ENCODE measurements around the gene DKC1. TPM values are rescaled to one million over a fixed set of nuclear protein-coding genes. Genes with fewer than 3 reads are reported as not detected.
A peak's percentile ranks its signal among the peaks of the same experiment; 100 is the strongest.

The DKC1 gene
- polyA plus RNA-seq (ENCODE audit: insufficient read length) = 32.9 TPM

DNA sequence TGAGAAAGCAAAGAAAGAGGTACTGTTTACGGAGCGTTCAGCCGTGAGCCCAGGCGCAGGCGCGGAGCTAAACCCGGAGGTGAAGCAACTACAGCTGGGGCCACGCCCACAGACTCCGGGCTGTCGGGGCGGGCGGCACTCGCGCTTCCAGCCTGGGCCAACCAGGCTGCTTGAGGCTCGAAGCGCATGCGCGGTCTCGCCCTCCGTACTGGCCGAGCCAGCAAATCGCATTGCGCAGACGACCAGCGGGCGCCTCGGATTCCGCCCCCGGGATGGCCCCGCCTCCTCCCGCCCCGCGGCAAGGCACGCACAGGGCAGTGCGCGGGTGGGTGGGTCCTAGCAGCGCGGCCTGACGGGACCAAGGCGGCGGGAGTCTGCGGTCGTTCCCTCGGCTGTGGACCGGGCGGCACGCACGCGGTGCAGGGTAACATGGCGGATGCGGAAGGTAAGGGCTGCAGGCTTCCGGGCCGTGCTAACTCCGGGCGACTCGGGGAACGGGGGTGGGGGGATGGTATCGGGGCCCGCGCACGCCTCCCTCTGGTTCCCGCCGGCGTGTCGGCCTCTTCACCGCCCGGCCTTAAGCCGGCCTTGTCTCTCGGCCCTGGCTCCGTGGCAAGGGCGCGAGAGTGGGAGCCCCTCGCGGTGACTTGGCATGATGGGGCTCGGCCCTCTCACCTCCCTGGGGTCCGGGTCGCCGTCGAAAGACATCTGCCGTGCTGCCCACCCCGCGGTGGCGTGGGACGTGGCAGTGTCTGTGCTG, at the start of gene DKC1:
TSS of gene DKC1 (plus strand) at position 328 of the 760 bp plus-strand sequence. CDS start at position 430, 102 bp downstream.
- DNase-seq = peak; percentile 94

DNA sequence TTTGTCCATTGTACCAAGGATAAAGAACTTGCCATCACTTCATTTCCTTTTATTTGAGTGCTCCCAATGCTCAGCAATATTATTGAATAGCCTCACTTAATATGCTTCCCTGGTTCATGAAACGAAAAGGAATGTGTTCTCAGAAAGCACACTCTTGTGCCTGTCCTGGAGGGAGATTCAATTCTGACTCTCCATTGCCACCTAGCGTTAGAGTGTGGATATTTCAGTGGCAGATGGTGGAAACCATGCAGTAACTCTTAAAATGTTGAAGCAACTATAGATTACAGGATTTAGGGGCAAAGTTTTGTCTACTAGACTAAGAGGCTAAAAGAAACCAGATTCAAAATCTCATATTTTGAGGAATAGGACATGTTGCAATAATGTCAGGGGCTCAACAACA, 47.7 kb upstream of the DKC1 start:
- no peak for DNase-seq

DNA sequence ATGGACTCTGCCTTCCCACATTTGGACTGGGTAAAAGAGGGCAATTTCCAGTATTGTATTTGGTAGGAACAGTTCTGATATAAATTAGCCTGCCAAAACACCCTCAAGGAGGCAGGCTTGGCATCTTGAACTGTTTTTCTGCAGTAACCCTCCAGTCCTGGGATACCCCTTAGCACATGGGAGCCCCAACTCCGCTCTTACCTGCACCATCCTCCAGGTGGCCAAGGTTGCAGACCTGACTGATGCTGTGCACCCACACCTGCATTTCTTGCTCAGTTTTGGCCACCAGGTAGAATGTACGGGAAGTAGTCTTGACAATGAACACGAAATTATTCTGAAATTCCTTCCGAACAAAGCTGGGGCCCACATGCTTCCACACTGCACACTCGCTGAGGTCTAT, 46.8 kb upstream of the DKC1 start:
- DNase-seq = no peak

DNA sequence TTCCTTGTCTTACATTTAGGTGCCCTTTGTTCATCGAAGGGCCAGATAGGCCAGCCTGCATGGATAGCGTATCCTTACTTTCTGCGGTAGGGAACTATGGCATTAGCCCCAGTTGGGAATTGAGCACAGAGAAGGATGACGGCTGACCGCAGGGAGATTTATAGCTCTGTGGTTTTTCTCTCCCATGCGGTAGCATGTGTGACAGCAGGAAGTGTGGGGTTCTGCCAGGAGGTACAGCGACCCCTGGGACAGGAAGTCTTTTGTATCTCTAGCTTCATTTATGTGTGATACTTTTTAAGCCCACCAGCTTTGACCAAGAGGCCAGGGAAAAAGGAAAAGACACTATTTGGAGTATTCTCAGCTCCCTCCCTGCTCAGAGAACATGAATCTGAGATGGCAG, 44.8 kb upstream of the DKC1 start:
- DNase-seq = no peak

DNA sequence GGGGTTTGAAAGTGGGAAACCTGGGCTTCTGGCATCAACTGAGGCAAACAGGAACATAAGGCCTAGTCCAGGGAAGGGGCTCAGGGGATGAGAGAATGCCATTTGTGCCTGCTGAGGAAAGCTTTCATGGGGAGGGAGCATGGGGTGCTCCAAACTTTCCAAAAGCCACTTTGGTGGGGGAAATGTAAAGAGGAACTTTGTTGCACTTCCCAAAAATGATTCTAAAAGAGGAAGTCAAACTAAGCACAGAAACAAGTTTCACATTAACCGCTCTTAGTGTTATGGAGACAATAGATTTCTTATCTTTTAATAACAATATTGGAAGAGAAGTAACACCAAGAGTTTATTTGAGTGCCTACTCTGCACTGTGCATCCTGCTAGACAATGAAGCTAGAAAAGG, 44.0 kb upstream of the DKC1 start:
- no peak for DNase-seq

DNA sequence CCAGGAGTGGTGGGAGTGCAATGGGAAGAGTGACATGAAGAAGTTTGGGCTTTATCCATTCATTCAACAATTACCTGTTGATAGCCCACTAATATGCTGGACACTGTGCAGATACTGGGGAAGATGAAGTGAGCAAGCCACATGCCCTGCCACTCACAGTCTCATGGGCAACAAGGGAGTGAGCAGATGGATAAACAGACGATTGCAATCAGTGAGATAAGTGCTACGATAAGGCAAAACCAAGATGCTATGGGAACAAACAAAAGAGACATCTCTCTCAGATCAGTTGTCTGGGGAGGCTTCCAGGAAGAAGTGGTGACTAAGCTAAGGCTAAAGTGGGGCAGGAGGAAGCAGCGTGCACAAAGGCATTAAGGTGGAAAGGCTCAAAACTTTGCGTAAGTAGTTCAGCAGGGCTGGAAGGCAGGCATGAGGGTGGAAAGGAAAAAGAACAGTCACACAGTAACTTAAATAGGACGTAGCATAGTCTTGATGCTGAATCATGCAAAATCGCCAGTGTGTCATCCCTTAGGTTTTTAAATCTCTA, 43.5 kb upstream of the DKC1 start:
- DNase-seq = no peak

DNA sequence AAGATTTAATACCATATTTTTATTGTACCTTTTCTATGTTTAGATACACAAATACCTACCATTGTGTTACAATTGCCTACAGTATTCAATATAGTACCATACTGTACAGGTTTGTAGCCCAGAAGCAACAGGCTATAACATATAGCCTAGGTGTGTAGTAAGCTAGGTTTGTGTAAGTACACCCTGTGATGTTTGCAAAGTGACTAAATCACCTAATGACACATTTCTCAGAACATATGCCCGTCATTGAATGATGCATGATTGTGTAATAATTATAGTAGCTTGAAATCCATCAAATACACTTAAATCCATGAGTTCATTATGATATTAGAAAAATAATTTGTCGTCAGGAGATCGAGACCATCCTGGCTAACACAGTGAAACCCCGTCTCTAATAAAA, 42.6 kb upstream of the DKC1 start:
- no peak for DNase-seq

DNA sequence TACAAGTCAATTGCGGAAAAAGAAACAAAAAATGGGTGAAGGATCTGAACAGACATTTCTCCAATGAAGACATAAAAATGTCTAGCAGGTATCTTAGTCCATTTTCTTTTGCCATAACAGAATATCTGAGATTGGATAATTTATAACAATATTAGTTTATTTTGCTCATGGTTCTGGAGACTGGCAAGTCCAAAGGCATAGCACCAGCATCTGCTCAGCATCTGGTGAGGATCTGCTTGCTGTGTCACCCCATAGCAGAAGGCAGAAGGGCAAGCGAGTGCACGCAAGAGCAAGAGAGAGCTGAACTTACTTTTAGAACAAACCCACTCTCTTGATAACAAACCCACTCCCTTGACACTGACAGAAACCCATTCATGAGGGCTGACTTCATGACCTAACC, 41.5 kb upstream of the DKC1 start:
- no peak for DNase-seq

DNA sequence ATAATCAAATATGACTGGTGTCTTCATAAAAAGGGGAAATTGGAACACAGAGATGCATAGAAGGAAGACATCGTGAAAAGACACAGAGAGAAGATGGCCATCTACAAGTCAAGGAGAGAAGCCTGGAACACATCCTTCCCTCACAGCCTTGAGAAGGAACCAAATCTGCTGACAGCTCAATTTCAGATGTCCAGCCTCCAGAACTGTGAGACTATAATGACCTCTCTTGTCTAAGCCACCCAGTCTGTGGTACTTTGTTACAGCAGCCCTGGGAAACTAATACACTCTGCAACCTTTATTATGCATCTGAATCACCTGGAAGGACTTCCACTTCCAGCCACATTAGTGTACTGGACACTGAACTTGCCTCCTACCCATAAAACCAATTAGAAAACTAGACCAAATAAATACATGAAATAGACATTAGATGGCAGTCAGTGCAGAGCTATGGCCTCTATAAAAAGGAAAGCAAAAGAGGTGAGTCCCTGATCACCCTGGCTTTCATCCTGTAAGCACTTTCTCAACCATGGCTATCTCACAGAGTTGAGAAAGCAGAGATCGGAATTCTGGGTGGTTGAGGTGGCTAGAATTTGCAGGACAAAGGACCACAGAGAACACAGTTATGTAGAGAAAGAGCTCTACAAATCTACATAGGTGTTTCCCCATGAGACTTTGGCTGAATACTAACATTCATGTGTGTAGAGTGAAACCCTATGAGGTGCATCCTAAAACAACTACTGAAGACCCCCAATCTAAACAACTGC, 37.5 kb upstream of the DKC1 start:
- no peak for DNase-seq

DNA sequence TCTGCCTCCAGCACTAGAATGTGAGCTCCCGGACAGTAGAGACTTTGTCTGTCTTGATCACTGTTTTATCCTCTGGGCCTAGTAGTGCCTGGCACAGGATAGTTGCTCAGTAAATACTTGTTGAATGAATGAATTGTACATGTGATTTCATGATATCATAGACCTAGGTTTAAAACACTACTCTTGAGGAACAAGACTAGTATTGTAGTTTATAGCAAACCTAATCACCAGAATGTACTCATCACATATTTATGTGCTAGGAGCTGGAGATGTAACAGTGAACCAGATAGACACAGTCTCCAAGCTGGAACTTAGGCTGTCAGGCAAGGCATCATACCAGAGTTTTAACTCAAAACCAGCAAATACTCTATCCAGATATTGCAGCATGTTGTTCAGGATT, 35.2 kb upstream of the DKC1 start:
- no peak for DNase-seq

DNA sequence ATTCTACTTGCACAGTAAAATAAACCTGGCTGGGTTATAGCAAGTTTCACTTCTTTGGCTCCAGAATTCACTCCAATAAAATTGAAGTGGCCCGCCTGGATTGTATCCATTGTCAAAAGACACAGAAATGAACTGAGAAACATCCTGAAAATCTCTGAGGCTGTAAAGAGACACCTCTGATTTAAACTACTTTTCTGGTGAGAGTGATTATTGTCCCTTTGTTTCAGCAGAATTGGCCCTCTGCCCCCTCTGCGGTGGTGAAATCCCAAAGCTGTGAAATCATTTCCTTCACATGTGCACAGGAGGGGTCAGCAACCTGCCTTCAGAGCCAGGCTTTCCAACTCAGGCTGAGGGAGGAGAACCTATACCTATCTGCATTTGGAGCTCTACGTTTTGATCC, 34.8 kb upstream of the DKC1 start:
- DNase-seq = peak; percentile 69

DNA sequence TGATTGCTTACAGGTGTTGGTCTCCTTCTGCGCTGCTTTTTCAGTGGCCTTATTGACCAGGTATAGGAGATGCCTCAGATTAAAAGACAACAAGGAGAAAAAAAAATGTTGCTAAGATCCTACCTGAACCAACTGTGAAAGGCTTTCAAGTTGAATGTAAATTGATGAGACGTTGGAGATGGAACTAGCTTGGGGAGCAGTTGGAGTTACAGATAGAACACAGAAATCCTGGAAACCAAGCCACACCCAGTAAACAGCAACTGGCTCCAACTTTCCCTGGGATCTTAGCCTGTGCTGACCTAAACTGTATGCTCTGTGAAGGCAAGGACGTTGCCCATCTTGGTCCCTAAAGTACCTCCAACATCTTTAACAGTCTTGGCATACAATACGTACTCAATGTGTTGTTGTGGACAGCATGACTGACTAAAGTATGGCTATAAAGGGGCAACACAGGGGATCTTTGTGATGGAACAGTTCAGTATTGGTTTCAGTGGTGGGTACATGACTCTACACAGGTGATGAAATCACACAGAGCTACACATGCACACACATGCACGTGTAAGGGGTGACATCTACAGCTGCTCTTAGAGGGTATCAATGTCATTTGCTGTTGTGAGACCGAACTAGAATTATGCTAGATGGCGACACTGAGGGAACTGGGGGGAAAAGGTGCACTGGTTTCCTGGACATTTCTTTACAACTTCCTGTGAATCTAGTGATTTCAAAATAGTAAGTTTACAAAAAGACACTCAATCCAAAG, 34.1 kb upstream of the DKC1 start:
- DNase-seq = no peak

DNA sequence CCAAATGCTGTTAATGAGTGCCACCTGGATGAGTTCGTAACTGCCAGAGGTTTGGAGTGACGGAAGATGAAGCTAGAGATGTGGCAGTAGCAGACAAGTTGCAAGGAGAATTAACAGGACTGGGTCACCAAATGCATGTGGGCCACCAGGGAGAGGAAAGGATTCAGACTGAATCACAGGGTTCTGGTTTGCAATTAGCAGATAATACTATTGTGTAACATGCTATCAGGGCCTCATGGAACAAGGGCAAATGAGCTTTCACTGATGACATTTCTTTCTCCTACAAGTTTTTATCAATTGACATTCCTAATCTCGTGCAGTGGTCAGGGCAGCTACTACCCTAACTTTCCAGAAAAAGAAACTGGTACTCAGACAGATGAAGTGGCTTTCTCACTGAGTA, 33.2 kb upstream of the DKC1 start:
- no peak for DNase-seq

DNA sequence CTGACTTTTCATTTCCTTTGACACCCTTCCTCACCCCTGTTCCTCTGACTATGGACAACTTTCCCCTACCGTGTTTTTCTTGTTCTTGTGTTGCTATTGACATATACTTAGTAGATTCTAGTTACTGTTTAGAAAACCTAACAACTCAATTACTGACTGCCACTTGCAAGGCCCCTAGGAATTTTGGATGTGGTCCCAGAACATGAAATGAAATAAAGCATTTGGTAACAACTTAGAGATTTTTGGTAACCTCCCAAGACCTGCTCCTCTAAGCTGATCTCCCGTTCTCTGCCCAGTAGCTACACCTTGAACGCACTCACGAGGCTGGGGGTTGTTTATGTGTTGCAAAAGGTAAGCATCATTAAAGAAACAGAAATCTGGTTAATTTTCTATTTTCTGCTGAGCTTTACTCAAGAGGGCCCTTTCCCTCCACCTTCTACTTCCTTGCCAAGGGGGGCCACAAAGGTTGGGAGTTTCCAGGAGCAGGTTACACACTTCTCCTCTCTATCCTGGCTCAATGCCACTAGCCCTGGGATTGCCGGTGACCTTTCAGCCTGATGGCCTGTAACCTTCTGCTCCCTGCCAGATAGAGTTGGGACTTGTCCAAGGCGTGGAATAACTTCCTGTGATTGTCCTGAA, 32.3 kb upstream of the DKC1 start:
- no peak for DNase-seq

DNA sequence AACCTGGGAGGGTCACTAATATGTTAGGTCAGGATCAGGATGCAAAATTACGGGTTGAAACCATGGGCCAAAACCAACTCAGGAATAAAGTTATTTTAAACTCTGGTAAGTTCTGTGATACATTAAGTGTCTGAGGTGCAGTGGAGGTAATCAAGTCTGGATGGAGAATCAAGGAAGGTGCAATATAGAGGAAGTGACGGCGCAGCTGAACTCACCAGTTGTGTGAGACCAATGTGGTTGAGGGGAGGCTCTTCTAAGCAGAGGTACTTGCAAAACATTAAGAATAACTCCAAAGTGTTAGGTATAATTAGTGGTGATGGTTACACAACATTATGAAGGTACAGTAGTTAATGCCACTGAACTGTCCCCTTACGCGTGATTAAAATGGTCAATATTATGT, 31.5 kb upstream of the DKC1 start:
- no peak for DNase-seq

DNA sequence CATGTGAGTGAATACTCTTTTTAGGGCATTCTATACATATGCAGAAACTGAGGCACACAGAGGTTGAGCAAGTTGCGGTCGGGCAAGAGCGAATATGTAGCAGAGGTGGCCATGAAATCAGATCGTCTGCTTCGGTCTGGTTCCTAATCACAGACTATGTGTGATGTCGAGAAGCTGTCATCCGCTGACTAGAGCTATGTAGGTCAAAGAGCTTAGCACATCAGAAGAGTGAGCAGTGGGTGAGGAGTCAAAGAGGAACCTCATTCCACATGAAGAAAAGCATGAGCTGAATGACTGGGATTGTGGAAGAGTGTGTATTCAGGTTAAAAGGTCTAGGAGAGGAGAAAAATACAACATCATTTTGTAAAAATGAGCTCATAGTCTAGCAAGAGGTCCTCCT, 30.8 kb upstream of the DKC1 start:
- DNase-seq = no peak

DNA sequence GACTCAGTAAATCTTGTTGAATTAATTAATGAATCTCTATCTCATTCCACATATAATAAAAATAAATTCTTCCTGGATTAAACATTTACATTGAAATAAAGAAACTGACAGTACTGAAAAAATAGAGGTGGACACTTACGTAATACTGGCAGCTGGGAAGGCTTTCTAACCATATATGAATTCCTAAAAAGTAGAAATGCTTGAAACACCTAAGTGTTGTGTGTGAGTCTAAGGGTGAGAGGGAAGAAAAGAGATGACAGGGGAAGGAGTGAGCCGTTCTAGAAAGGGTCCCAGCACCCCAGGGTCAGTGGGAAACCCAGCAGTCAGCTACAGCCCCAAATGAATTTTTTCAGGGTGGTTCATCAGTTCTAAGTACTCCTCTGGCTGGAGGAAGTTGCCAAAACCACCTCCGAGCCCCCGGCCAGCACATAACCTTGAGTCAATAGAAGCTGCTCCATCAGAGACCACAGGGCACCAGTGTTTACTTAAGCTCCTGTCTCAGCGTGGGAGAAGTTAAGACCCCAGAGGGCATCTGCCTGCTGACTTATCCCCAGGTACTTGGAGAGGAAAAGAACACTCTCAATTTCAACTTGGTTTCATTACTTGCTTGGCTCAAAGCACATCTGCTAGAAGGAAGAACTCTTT, 30.1 kb upstream of the DKC1 start:
- DNase-seq = no peak

DNA sequence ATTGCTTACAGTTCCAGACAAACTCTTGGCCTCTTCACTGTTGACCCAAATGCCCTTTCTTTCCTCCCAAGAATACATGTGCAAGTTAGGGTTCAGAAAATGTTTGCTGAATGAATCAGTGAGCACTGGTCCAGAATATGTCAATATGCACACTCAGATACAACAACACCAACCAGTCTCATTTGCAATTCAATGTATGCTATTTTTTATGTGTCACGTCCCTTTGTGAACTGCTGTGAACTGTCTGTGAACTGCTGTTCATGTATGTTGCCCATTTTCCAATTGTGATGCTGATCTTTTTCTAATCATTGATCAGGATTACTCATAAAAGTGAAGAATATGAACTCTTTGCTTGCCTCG, 29.6 kb upstream of the DKC1 start:
- DNase-seq = no peak

DNA sequence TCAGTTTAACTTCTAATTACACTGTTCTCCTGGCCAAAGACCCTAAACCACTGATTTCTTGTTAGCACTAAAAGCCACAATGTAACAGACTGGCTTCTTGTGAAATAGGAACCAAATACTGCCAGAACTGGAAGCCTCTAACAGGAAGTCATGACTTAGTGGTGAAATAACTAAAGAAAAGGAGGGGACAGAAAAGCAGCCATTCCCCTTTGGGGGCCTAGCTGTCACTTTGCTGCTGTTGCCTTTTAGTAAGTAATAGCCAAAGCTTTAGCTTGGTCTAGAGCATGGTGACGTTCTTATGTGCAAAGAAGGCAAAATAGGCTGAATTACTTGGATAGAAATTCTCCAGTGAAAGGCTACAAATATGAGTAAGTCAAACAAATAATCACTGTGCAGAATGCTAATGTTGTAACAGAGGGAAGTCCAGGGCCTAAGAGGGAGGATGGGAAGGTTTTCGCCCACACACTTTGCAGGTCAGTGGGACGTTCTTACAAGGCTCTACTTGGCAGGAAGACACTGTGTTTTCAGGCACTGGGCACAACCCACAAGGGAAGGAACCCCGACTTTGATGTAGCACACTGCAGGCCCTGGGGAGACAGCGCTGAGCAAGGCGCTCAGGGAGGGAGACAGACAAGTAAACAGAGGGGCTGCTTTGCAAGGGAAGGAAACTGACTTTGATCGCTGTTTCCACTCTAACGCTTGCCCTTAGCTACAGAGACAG, 28.4 kb upstream of the DKC1 start:
- DNase-seq = no peak

DNA sequence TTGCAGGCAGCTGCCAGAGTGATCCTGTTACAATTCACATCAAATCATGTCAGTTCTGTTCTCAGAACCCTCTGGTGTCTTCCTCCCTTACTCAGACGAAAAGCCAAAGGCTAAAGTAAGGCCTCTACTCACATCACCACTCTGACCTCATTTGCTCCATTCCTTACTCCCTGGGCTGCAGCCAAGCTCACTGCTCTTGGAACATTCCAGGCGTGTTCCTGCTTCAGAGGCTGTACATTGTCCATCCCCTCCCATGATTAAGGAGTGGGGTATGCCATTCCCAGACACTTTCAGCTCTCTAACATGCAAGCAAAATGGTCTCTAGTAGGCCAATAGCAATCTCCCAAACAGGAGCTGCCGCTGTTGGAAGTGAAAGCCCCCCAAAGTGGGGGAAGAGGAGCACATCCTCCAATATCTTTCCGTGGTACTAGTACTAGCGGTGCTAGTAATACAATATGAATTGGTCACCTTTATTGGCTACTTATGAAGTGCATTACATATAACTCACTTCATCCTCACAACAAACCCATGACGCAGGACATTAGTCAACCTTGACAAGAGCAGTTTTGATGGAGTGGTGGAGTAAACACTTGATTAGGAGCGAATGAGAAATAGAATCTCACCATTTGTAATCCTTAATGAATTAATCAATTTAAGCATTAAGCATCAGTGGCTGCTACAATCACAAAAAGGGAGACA, 26.8 kb upstream of the DKC1 start:
- DNase-seq = no peak

DNA sequence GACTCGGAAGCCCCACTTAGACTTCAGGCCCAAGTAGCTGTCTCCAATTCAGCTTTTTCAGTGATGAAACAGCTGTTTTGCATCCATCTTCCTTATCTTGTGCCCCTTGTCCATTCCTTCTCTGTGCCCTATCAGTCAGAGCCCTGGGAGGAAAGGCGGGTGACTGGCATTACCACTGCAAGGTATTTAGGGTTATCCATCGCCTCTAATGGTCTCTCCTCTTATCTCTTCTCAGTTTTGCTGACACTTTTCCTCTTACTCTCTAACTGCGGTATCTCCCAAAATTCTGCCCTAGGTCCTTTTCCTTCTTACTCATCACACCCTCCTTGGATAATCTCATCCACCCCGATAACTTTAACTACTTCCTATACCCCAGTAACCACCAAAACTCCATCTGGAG, 25.5 kb upstream of the DKC1 start:
- no peak for DNase-seq

Data from hindlimb muscle (tissue), 1 donor.